ENCODE measurements around the gene ZNF750.

Gene ZNF750

GRCh38 chr17:82794781-82795482 is 44.9 kb downstream of the ZNF750 start:
- no peaks in the 10 kb centered on the region for H3K4me1 ChIP-seq (ENCODE audit: insufficient read depth, low read length, severe bottlenecking)
- no peak overlapping the region for H3K4me3 ChIP-seq (ENCODE audit: low read depth, low read length, poor library complexity, severe bottlenecking)
- no peak overlapping the region for H2AFZ ChIP-seq (ENCODE audit: low read length)
- no peak overlapping the region for H3K4me2 ChIP-seq (ENCODE audit: low read length)
- H4K20me1 ChIP-seq (ENCODE audit: insufficient read depth, low read length) = no peaks in the 10 kb centered on the region
- no peak overlapping the region for H3K27ac ChIP-seq (ENCODE audit: low read depth, low read length, poor library complexity, severe bottlenecking)
- no peaks in the 10 kb centered on the region for H3F3A ChIP-seq (ENCODE audit: insufficient read depth, low read length)
- H3K36me3 ChIP-seq (ENCODE audit: insufficient read depth, low read length) = peaks cover 18% of the 10 kb centered on the region; the same call in 1 of the 2 replicates
- no peak overlapping the region for H3K9ac ChIP-seq (ENCODE audit: low read length)
- H3K9me3 ChIP-seq (ENCODE audit: low read length) = no peaks in the 10 kb centered on the region
- H3K79me2 ChIP-seq (ENCODE audit: insufficient read depth, low read length) = no peaks in the 10 kb centered on the region
- TF ChIP-seq CTCF (IDR thresholded peaks at IDR 0.05; ENCODE audit: low read length) = no peak
- TF ChIP-seq EZH2 (IDR thresholded peaks at IDR 0.05; ENCODE audit: borderline replicate concordance, low read length) = no peak
- no peaks in the 10 kb centered on the region for H3K27me3 ChIP-seq (ENCODE audit: insufficient read depth, low read length)
- no peaks in the 10 kb centered on the region for H3K9me2 ChIP-seq (ENCODE audit: low read depth, low read length)

- no peaks in the 10 kb centered on the region for H3K9me3 ChIP-seq (ENCODE audit: low read length)
- H3K9ac ChIP-seq (ENCODE audit: low read length) = no peak overlapping the region
- no peaks in the 10 kb centered on the region for H3K27me3 ChIP-seq (ENCODE audit: insufficient read depth, low read length)
- H3K36me3 ChIP-seq (ENCODE audit: insufficient read depth, low read length) = peaks cover 12% of the 10 kb centered on the region; the same call in 1 of the 2 replicates
- no peaks in the 10 kb centered on the region for H3K9me2 ChIP-seq (ENCODE audit: low read depth, low read length)
- TF ChIP-seq EZH2 (IDR thresholded peaks at IDR 0.05; ENCODE audit: borderline replicate concordance, low read length) (no peak), CTCF (IDR thresholded peaks at IDR 0.05; ENCODE audit: low read length) (no peak)
- no peak overlapping the region for H3K4me3 ChIP-seq (ENCODE audit: low read depth, low read length, poor library complexity, severe bottlenecking)
- no peaks in the 10 kb centered on the region for H3K4me1 ChIP-seq (ENCODE audit: insufficient read depth, low read length, severe bottlenecking)
- H2AFZ ChIP-seq (ENCODE audit: low read length) = no peak overlapping the region
- H3K27ac ChIP-seq (ENCODE audit: low read depth, low read length, poor library complexity, severe bottlenecking) = no peak overlapping the region
- no peak overlapping the region for H3K4me2 ChIP-seq (ENCODE audit: low read length)
- H3F3A ChIP-seq (ENCODE audit: insufficient read depth, low read length) = no peaks in the 10 kb centered on the region
- H3K79me2 ChIP-seq (ENCODE audit: insufficient read depth, low read length) = no peaks in the 10 kb centered on the region
- H4K20me1 ChIP-seq (ENCODE audit: insufficient read depth, low read length) = no peaks in the 10 kb centered on the region
Measured at GRCh38 chr17:82793974-82794630, 45.7 kb downstream of the ZNF750 start.

- no peak overlapping the region for H2AFZ ChIP-seq (ENCODE audit: low read length)
- TF ChIP-seq CTCF (IDR thresholded peaks at IDR 0.05; ENCODE audit: low read length) (no peak), EZH2 (IDR thresholded peaks at IDR 0.05; ENCODE audit: borderline replicate concordance, low read length) (no peak)
- no peaks in the 10 kb centered on the region for H3K9me3 ChIP-seq (ENCODE audit: low read length)
- H3K9me2 ChIP-seq (ENCODE audit: low read depth, low read length) = no peaks in the 10 kb centered on the region
- H3K4me2 ChIP-seq (ENCODE audit: low read length) = no peak overlapping the region
- no peaks in the 10 kb centered on the region for H3F3A ChIP-seq (ENCODE audit: insufficient read depth, low read length)
- H3K27ac ChIP-seq (ENCODE audit: low read depth, low read length, poor library complexity, severe bottlenecking) = no peak overlapping the region
- no peaks in the 10 kb centered on the region for H4K20me1 ChIP-seq (ENCODE audit: insufficient read depth, low read length)
- H3K36me3 ChIP-seq (ENCODE audit: insufficient read depth, low read length) = 0 out of 2 replicates have a peak, but pooled peaks cover 5% of the 10 kb centered on the region
- H3K79me2 ChIP-seq (ENCODE audit: insufficient read depth, low read length) = no peaks in the 10 kb centered on the region
- no peak overlapping the region for H3K4me3 ChIP-seq (ENCODE audit: low read depth, low read length, poor library complexity, severe bottlenecking)
- H3K9ac ChIP-seq (ENCODE audit: low read length) = no peak overlapping the region
- no peaks in the 10 kb centered on the region for H3K27me3 ChIP-seq (ENCODE audit: insufficient read depth, low read length)
- H3K4me1 ChIP-seq (ENCODE audit: insufficient read depth, low read length, severe bottlenecking) = peaks cover 9% of the 10 kb centered on the region
Measured at GRCh38 chr17:82791532-82791931, 48.3 kb downstream of the ZNF750 start.

All from OCI-LY1 (cell line).